ENCODE data around the gene DHRS11. TPM values are rescaled to one million over a fixed set of nuclear protein-coding genes. Genes with fewer than 3 reads are reported as not detected.

The DHRS11 gene, protein sequence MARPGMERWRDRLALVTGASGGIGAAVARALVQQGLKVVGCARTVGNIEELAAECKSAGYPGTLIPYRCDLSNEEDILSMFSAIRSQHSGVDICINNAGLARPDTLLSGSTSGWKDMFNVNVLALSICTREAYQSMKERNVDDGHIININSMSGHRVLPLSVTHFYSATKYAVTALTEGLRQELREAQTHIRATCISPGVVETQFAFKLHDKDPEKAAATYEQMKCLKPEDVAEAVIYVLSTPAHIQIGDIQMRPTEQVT
- 10 to 100 TPM in 2 of 4 donors, 1 to 10 TPM in 2; 9.0 to 11.1 (median 10.2) TPM for total RNA-seq

DNA sequence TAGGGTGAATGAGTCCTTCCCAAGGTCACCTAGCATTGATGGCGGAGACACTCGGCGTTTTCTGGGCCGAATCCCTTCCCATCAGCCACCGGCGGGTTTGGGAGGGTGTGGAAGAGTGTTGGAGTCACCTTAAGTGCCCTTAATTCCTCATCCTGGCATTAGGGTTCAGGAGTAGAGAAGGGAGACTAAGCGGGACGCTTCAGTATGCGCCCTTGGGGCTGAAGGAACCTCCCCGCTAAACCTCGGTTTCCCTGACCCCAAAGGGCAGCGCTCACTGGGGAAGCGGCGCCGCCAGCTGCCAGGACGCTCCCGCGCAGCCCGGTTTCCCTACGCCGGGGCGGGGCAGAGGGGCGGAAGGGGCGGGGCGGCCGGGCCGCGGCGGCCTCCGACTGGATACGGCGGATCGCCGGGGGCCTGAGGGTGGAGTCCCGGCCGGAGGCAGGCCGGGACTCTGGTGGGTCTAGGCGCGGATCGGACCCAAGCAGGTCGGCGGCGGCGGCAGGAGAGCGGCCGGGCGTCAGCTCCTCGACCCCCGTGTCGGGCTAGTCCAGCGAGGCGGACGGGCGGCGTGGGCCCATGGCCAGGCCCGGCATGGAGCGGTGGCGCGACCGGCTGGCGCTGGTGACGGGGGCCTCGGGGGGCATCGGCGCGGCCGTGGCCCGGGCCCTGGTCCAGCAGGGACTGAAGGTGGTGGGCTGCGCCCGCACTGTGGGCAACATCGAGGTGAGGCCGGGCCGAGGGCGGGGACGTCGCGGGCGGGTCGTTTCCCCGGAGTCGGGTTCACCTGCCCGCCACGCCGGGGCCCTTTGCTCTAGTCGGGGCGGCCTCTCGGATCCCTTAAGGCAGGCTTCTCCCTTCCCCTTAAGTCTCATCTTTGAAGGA is at the start of gene DHRS11:
Gene DHRS11 (plus strand): TSS at position 446 of the 882 bp plus-strand sequence. CDS start 131 bp downstream, at position 577.
- no peak for DNase-seq
- Histone ChIP-seq H3K4me1 (peaks cover 10 to 36% (median 10%) of the 10 kb centered on the region in 3 donors), H3K4me3 (peak within 1 kb of the TSS; percentile 70 to 100 (median 86)), H3K9me3 (no peaks in the 10 kb centered on the region), H3K27me3 (no peaks in the 10 kb centered on the region), H3K36me3 (peaks cover 10 to 36% (median 14%) of the 10 kb centered on the region in 3 donors), H3K27ac (peak within 1 kb of the TSS; percentile 80 to 90 (median 82))
- TF ChIP-seq, protein P1, sequence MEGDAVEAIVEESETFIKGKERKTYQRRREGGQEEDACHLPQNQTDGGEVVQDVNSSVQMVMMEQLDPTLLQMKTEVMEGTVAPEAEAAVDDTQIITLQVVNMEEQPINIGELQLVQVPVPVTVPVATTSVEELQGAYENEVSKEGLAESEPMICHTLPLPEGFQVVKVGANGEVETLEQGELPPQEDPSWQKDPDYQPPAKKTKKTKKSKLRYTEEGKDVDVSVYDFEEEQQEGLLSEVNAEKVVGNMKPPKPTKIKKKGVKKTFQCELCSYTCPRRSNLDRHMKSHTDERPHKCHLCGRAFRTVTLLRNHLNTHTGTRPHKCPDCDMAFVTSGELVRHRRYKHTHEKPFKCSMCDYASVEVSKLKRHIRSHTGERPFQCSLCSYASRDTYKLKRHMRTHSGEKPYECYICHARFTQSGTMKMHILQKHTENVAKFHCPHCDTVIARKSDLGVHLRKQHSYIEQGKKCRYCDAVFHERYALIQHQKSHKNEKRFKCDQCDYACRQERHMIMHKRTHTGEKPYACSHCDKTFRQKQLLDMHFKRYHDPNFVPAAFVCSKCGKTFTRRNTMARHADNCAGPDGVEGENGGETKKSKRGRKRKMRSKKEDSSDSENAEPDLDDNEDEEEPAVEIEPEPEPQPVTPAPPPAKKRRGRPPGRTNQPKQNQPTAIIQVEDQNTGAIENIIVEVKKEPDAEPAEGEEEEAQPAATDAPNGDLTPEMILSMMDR (IDR thresholded peaks at IDR 0.05), result no peak
- TF ChIP-seq POLR2A (IDR thresholded peaks at IDR 0.05), result peak in 1 of 4 donors; percentile 19
- intact Hi-C loops (cut with DNase I), result loop anchor here (5.0 kb wide), 1 partner anchor 44 kb away; no protein-coding TSS in a partner anchor
- 2 to 7% methylated on average over 12 of the region's 87 CpGs for WGBS, 2 donors

DNA sequence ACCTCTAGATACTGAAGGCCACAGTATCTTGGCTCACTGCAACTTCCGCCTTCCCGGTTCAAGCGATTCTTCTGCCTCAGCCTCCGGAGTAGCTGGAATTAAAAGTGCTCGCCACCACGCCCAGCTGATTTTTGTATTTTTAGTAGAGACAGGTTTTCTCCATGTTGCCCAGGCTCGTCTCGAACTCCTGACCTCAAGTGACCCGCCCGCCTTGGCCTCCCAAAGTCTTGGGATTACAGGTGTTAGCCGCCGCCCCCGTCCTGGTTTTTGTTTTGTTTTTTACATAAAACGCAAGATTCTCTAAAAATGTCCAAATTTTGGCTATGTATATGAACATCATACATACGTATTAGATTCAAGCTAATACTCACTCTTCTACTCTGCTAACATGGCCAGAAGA is 48.9 kb upstream of the DHRS11 start:
- peaks cover 0 to 15% (median 0%) of the 10 kb centered on the region in 3 donors for H3K36me3 ChIP-seq
- no peak overlapping the region for H3K27ac ChIP-seq
- H3K27me3 ChIP-seq, result no peaks in the 10 kb centered on the region
- no peak overlapping the region for H3K4me3 ChIP-seq
- no peaks in the 10 kb centered on the region for H3K9me3 ChIP-seq
- H3K4me1 ChIP-seq, result peaks cover 6 to 41% (median 26%) of the 10 kb centered on the region in 3 donors
- intact Hi-C loops (cut with DNase I), result no loop called here
- TF ChIP-seq POLR2A (IDR thresholded peaks at IDR 0.05), result no peak
- TF ChIP-seq, protein P1 (IDR thresholded peaks at IDR 0.05), result no peak
- no peak for DNase-seq
- WGBS, 2 donors, result 85 to 91% methylated on average over 14 to 15 of the region's 15 CpGs

DNA sequence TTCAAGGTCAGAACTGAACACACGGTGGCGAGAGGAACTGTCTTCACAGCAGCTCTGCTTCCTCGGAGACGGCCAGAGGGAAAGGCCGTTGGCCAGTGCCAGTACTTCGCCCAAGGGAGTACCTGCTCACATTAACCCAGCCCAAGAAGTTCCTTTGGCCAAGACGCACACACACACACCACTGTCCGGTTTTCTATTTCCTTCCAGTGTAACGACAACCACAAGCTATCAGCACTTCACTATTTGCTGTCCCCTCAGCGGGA is 47.7 kb upstream of the DHRS11 start:
- H3K4me3 ChIP-seq, result peak overlapping the region; percentile 77 to 100 (median 92)
- TF ChIP-seq POLR2A (IDR thresholded peaks at IDR 0.05), result peak in 1 of 4 donors; percentile 17
- TF ChIP-seq, protein P1 (IDR thresholded peaks at IDR 0.05), result peak in 2 of 6 experiments; percentile 5 to 34
- 1% methylated on average over 10 of the region's 10 CpGs for WGBS, 2 donors
- peak overlapping the region; percentile 96 to 100 (median 100) for H3K27ac ChIP-seq
- H3K27me3 ChIP-seq, result no peaks in the 10 kb centered on the region
- H3K36me3 ChIP-seq, result peaks cover 0 to 3% (median 0%) of the 10 kb centered on the region in 3 donors
- H3K9me3 ChIP-seq, result no peaks in the 10 kb centered on the region
- intact Hi-C loops (cut with DNase I), result no loop called here
- no peak for DNase-seq
- peaks cover 6 to 53% (median 38%) of the 10 kb centered on the region in 3 donors for H3K4me1 ChIP-seq

DNA sequence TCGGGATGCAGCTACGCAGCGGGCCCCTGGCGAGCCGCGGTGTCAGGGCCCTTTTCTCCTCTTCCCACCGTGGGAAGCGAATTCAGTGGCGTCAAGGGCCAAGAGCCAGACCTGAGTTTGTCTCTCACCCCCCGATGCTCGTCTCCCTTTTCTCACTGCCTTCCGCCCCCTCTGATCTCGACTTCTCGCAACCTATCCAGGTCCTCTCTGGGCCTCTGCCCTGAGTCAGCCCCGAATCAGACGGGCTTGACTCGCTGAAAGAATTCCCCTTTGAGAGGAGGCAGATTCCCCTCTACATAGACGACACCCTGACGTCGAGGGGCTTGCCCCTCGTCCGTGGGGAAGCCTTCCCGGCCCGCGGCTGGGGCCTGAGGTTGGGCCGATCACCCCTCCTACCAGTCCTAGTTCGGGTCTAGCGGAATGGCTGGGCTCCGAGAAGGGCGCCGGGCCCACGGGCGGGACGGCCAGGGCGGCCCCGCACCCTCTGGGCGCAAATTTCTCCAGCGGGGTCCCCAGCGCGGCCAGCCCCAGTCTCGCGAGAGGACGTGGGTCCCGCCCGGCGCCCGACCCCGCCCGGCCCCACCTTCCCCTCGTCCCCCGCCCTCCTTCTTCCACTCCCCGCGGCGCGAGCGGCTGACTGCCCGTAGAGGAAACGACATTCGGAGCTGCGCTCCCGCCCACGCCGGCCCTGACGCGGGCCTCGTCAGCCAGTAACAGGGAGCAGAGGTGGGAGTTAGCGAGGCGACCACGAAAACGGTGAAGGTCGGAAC is 47.2 kb upstream of the DHRS11 start, which contains the start of gene GGNBP2:
Gene GGNBP2 (plus strand): TSS at position 613 of the 770 bp plus-strand sequence. CDS start 806 bp downstream, outside the sequence.
- Histone ChIP-seq H3K27me3 (no peaks in the 10 kb centered on the region), H3K27ac (peak within 1 kb of the TSS; percentile 96 to 100 (median 100)), H3K4me3 (peak within 1 kb of the TSS; percentile 77 to 100 (median 92)), H3K4me1 (peaks cover 9 to 58% (median 41%) of the 10 kb centered on the region in 3 donors), H3K9me3 (no peaks in the 10 kb centered on the region), H3K36me3 (no peaks in the 10 kb centered on the region)
- DNase-seq, result peak; percentile 78
- TF ChIP-seq, protein P1 (IDR thresholded peaks at IDR 0.05), result no peak
- TF ChIP-seq POLR2A (IDR thresholded peaks at IDR 0.05), result peak in 3 of 4 donors; percentile 41 to 92 (median 85)
- 0 to 1% methylated on average over 9 to 21 of the region's 71 CpGs for WGBS, 2 donors
- intact Hi-C loops (cut with DNase I), result loop anchor here (5.0 kb wide), 1 partner anchor 48 kb away; the partner anchor contains the start of gene DHRS11

Measured in esophagus squamous epithelium (tissue), 5 donors.